Endothelial cell of umbilical vein (primary cell): Measurements from ENCODE around the gene M1AP. TPM values are rescaled to one million over a fixed set of nuclear protein-coding genes. Genes with fewer than 3 reads are reported as not detected.

Source experiments
- BruUV-seq: library from RNA; stranded (reverse); fragments of 400-500 nt; replicated peaks from 2 replicates; lab custom pipeline; 2021; lab: Mats Ljungman, UMichigan
- CTCF ChIA-PET: fragments of 300-600, 350-600 bp; sonication (Branson Sonifier 250); formaldehyde crosslinking; loops from one replicate; lab custom pipeline; 2021; ENCODE audit warnings: antibody characterized with exemption, inconsistent platforms; lab: Charles Lee
- POLR2A ChIA-PET: fragments of 300-600, 350-600 bp; sonication (Branson Sonifier 250); formaldehyde crosslinking; loops from one replicate; lab custom pipeline; 2021; ENCODE audit warnings: antibody characterized with exemption, inconsistent platforms; lab: Charles Lee
- DNase-seq: peaks from one replicate; pipeline ENCODE4 v3.0.0-alpha.2; 2011; ENCODE audit warnings: low read depth, low spot score
- FAIRE-seq: peaks from 2 replicates; lab custom pipeline; 2011; peaks lifted over from hg19 to GRCh38; lab: Jason Lieb, UNC
- H2AFZ ChIP-seq: 2 replicates; pipeline ENCODE4 v1.6.0; 2012; ENCODE audit warnings: low read depth, low read length, control low read depth, inconsistent platforms
- H3K27ac ChIP-seq: 2 replicates; pipeline ENCODE4 v1.5.1; 2011; ENCODE audit warnings: low read depth, mild to moderate bottlenecking, control low read depth, low read length, moderate library complexity; ENCODE audit not compliant: insufficient read depth
- H3K27me3 ChIP-seq, 2 experiments: 2 replicates each; pipeline versions ENCODE4 v1.6.0 to v1.6.1; 2011; ENCODE audit warnings: low read length in 2 of 2, mixed read lengths in 1 of 2; ENCODE audit not compliant: control insufficient read depth in 2 of 2, insufficient read depth in 2 of 2
- H3K36me3 ChIP-seq, 2 experiments: 2 replicates in 1 of 2; 3 replicates in 1 of 2; pipeline ENCODE4 v1.5.1; 2011; ENCODE audit warnings: low read length in 2 of 2, mild to moderate bottlenecking in 1 of 2, moderate library complexity in 1 of 2; ENCODE audit not compliant: control insufficient read depth in 2 of 2, insufficient read depth in 2 of 2; ENCODE audit errors: extremely low read depth in 1 of 2
- H3K4me1 ChIP-seq: 3 replicates; pipeline ENCODE4 v1.5.1; 2011; ENCODE audit warnings: mild to moderate bottlenecking, low read length; ENCODE audit not compliant: control insufficient read depth, insufficient read depth; ENCODE audit errors: extremely low read depth
- H3K4me2 ChIP-seq: 2 replicates; pipeline ENCODE4 v1.6.1; 2011; ENCODE audit warnings: low read length, control low read depth, mixed read lengths; ENCODE audit not compliant: insufficient read depth
- H3K4me3 ChIP-seq, 3 experiments: fragments of 200-600 bp in 1 of 3; sonication (generic), shearing (Covaris generic) in 1 of 3; replicated peaks in 1 of 3; 2 replicates each; pipeline ENCODE4 v1.5.1; 2011 to 2016; ENCODE audit warnings: control low read depth in 3 of 3, low read length in 3 of 3, mild to moderate bottlenecking in 2 of 3, inconsistent platforms in 1 of 3, low read depth in 1 of 3, moderate library complexity in 1 of 3; ENCODE audit not compliant: insufficient read depth in 1 of 3
- H3K79me2 ChIP-seq: 2 replicates; pipeline ENCODE4 v1.6.0; 2012; ENCODE audit warnings: low read length, inconsistent platforms; ENCODE audit not compliant: control insufficient read depth, insufficient read depth
- H3K9ac ChIP-seq: replicated peaks from 2 replicates; pipeline ENCODE3; 2011; ENCODE audit warnings: low read length, control low read depth; ENCODE audit not compliant: insufficient read depth; ENCODE audit errors: extremely low read depth
- H3K9me1 ChIP-seq: replicated peaks from 3 replicates; pipeline ENCODE4 v1.6.0; 2011; ENCODE audit warnings: mild to moderate bottlenecking, low read length; ENCODE audit not compliant: control insufficient read depth, insufficient read depth; ENCODE audit errors: extremely low read depth
- H3K9me3 ChIP-seq: replicated peaks from 2 replicates; pipeline ENCODE4 v1.5.1; 2012; ENCODE audit warnings: low read length, inconsistent platforms; ENCODE audit not compliant: control insufficient read depth, insufficient read depth
- H4K20me1 ChIP-seq: replicated peaks from 2 replicates; pipeline ENCODE3; 2011; ENCODE audit warnings: mild to moderate bottlenecking, low read length; ENCODE audit not compliant: control insufficient read depth, insufficient read depth; ENCODE audit errors: extremely low read depth
- CTCF ChIP-seq, 2 donors: IDR thresholded peaks; 1 replicate in 1 of 2; 2 replicates in 1 of 2; pipeline ENCODE4 v1.5.1; 2011; ENCODE audit warnings: low read length in 2 of 2, mild to moderate bottlenecking in 2 of 2, moderate library complexity in 2 of 2, control low read depth in 1 of 2, inconsistent platforms in 1 of 2, low read depth in 1 of 2; ENCODE audit not compliant: insufficient read depth in 1 of 2; ENCODE audit errors: extremely low read depth in 1 of 2
- EZH2 ChIP-seq: IDR thresholded peaks from 2 replicates; pipeline ENCODE4 v1.6.1; 2012; ENCODE audit warnings: borderline replicate concordance, low read depth, mild to moderate bottlenecking, moderate library complexity, low read length, inconsistent platforms; ENCODE audit not compliant: severe bottlenecking
- FOS ChIP-seq: IDR thresholded peaks from 2 replicates; pipeline ENCODE4 v1.6.1; 2011; ENCODE audit warnings: mild to moderate bottlenecking, low read length, moderate library complexity, borderline replicate concordance; ENCODE audit not compliant: insufficient read depth
- GATA2 ChIP-seq: IDR thresholded peaks from 2 replicates; pipeline ENCODE4 v1.7.0; 2011; ENCODE audit warnings: low read depth, mild to moderate bottlenecking, moderate library complexity, mixed read lengths, low read length; ENCODE audit not compliant: insufficient read length, insufficient read depth
- JUN ChIP-seq: IDR thresholded peaks from 2 replicates; pipeline ENCODE4 v1.6.1; 2011; ENCODE audit warnings: borderline replicate concordance, low read depth; ENCODE audit not compliant: insufficient read length, insufficient read depth
- MYC ChIP-seq: IDR thresholded peaks from one replicate; pipeline ENCODE4 v1.6.1; 2011; ENCODE audit warnings: mild to moderate bottlenecking, low read depth, low read length
- POLR2A ChIP-seq: IDR thresholded peaks from 2 replicates; pipeline ENCODE4 v1.6.1; 2012; ENCODE audit warnings: low read depth, mild to moderate bottlenecking, control low read depth, low read length
- POLR2AphosphoS5 ChIP-seq: IDR thresholded peaks from 2 replicates; pipeline ENCODE4 v1.6.1; 2012; ENCODE audit warnings: low read depth, mild to moderate bottlenecking, control low read depth, low read length, moderate library complexity; ENCODE audit not compliant: insufficient read depth
- dilution Hi-C: fragments of 300-500 bp; cut with MboI; formaldehyde crosslinking; loops from one replicate; pipeline ENCODE4 v1.15.0; 2019; ENCODE audit warnings: low sequenced_read_pairs; ENCODE audit not compliant: extremely low pct_ligation_motif_present
- intact Hi-C: fragments of 100-400 bp; cut with micrococcal nuclease; formaldehyde crosslinking; loops from one replicate; pipeline ENCODE4 v1.10.0; 2022
- polyA plus RNA-seq, 4 experiments: library from polyadenylated mRNA; depleted of rRNA in 3 of 4; stranded (reverse) in 3 of 4; unstranded in 1 of 4; fragments of >200 nt; gene quantifications; 2 replicates each; pipeline versions ENCODE4 v1.2.1 to v1.2.3, GENCODE V29; 2011 to 2012; ENCODE audit warnings: missing spikeins in 1 of 4
- total RNA-seq: library from RNA; stranded (reverse); gene quantifications from 2 replicates; pipeline ENCODE4 v1.2.3, GENCODE V29; 2021
- TF ChIP-seq, protein P1 (sequence below): IDR thresholded peaks from 2 replicates; pipeline ENCODE4 v1.6.1; 2011; ENCODE audit not compliant: insufficient read depth, insufficient read length

M1AP gene
- total and polyA plus RNA-seq, 2 donors (not counting 3 experiments of a cell fraction or from before 2014, with no cell fraction given), result 0.04 TPM; not detected in 1

DNA sequence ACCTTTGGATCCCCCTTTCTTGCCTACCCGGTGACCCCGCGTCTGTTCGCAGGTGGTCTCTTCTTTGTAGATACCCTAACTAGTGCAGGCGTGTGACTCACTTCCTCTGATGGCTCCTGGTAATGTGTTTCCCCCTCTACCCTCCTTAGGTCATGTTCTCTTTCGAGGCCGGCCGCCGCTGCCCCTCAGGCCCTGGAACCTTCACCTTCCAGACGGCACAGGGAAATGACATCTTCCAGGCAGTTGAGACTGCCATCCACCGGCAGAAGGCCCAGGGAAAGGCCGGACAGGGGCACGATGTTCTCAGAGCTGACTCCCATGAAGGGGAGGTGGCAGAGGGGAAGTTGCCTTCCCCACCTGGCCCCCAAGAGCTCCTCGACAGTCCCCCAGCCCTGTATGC lies 92.0 kb downstream of the M1AP start:
- no peaks in the 10 kb centered on the region for H3K9me1 ChIP-seq
- no peak overlapping the region for H3K27ac ChIP-seq
- no peak for FAIRE-seq
- no peak for DNase-seq
- H3K9me3 ChIP-seq, result no peaks in the 10 kb centered on the region
- peaks cover 7% of the 10 kb centered on the region for H3K4me1 ChIP-seq
- TF ChIP-seq JUN (no peak), POLR2AphosphoS5 (no peak), MYC (no peak), CTCF (IDR thresholded peaks at IDR 0.05; ENCODE audit: extremely low read depth in 1 of 2, insufficient read depth in 1 of 2, low read depth in 1 of 2, low read length in 2 of 2) (no peak), EZH2 (no peak), GATA2 (no peak), POLR2A (no peak), FOS (no peak)
- TF ChIP-seq, protein P1, sequence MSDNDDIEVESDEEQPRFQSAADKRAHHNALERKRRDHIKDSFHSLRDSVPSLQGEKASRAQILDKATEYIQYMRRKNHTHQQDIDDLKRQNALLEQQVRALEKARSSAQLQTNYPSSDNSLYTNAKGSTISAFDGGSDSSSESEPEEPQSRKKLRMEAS, result no peak
- H3K4me3 ChIP-seq, result no peak overlapping the region
- H3K36me3 ChIP-seq, result peaks cover 0 to 4% of the 10 kb centered on the region in 2 experiments
- POLR2A ChIA-PET, result no interaction called here
- H2AFZ ChIP-seq, result no peak overlapping the region
- no peaks in the 10 kb centered on the region for H4K20me1 ChIP-seq
- H3K79me2 ChIP-seq, result no peaks in the 10 kb centered on the region
- CTCF ChIA-PET, result interaction anchor here (1.9 kb wide), 2 partner anchors 30 to 32 kb away, joined by 5 to 6 read pairs; no protein-coding TSS in a partner anchor
- BruUV-seq, result no TSS peak
- peaks cover 0 to 2% of the 10 kb centered on the region in 2 experiments for H3K27me3 ChIP-seq
- no peak overlapping the region for H3K4me2 ChIP-seq
- H3K9ac ChIP-seq, result no peak overlapping the region
- intact Hi-C loops (no loop called here), dilution Hi-C loops (no loop called here)
